HEK293 (cell line): ENCODE results near the gene COPA.

Experiments
- CTCF ChIA-PET: fragments of 350-600 bp; formaldehyde crosslinking; extraction: SDS; loops from one replicate; lab custom pipeline; 2021; ENCODE audit warnings: antibody characterized with exemption; lab: Yijun Ruan, JAX
- POLR2A ChIA-PET: fragments of 300-600 bp; formaldehyde crosslinking; extraction: SDS; loops from one replicate; lab custom pipeline; 2020; ENCODE audit warnings: antibody characterized with exemption, inconsistent platforms; lab: Yijun Ruan, JAX
- H3K27ac ChIP-seq: fragments of 200-500 bp; sonication (Bioruptor generic); 2 replicates; pipeline ENCODE4 v1.5.1; 2014; ENCODE audit warnings: low read depth, low read length, control low read depth, inconsistent platforms; ENCODE audit errors: extremely low read depth
- H3K36me3 ChIP-seq, 2 experiments: fragments of 200-500 bp in 1 of 2; sonication (Bioruptor generic) in 1 of 2; 1 replicate in 1 of 2; 2 replicates in 1 of 2; pipeline ENCODE4 v1.5.1; 2014 to 2017; ENCODE audit warnings: inconsistent platforms in 2 of 2, low read length in 2 of 2; ENCODE audit not compliant: control insufficient read depth in 2 of 2, insufficient read depth in 1 of 2
- H3K4me1 ChIP-seq: fragments of 200-500 bp; sonication (Bioruptor generic); 2 replicates; pipeline ENCODE4 v1.5.1; 2014; ENCODE audit warnings: mild to moderate bottlenecking, low read length, inconsistent platforms; ENCODE audit not compliant: control insufficient read depth, insufficient read depth
- H3K4me3 ChIP-seq: 2 replicates; pipeline ENCODE4 v1.5.1; 2011; ENCODE audit warnings: low read depth, mild to moderate bottlenecking, control low read depth, low read length, moderate library complexity
- H3K9me3 ChIP-seq: fragments of 200-500 bp; sonication (Bioruptor generic); 2 replicates; pipeline ENCODE4 v1.5.1; 2014; ENCODE audit warnings: low read depth, low read length, inconsistent platforms; ENCODE audit not compliant: control insufficient read depth, insufficient read depth
- EGR2 ChIP-seq: fragments of 450-650 bp; formaldehyde crosslinking; IDR thresholded peaks from 2 replicates; pipeline ENCODE4 v1.5.1; 2016; ENCODE audit warnings: low read depth, missing biosample characterization, missing genetic modification characterization
- GLI4 ChIP-seq: fragments of 450-650 bp; formaldehyde crosslinking; IDR thresholded peaks from 2 replicates; pipeline ENCODE4 v1.5.1; 2016; ENCODE audit warnings: missing biosample characterization, missing genetic modification characterization
- HOXD13 ChIP-seq: sonication (generic); formaldehyde crosslinking; IDR thresholded peaks from 2 replicates; pipeline ENCODE4 v1.8.0; 2022; ENCODE audit warnings: missing genetic modification reagents, borderline replicate concordance
- KLF1 ChIP-seq: fragments of 450-650 bp; formaldehyde crosslinking; IDR thresholded peaks from 2 replicates; pipeline ENCODE4 v1.5.1; 2016; ENCODE audit warnings: missing biosample characterization, missing genetic modification characterization
- KLF8 ChIP-seq: fragments of 450-650 bp; formaldehyde crosslinking; IDR thresholded peaks from 2 replicates; pipeline ENCODE4 v1.5.1; 2016; ENCODE audit warnings: missing biosample characterization, missing genetic modification characterization
- SETDB1 ChIP-seq: IDR thresholded peaks from one replicate; pipeline ENCODE4 v1.6.1; 2017; ENCODE audit warnings: mild to moderate bottlenecking, low read length, moderate library complexity, mixed read lengths; ENCODE audit not compliant: insufficient read length
- TCF7L2 ChIP-seq: IDR thresholded peaks from 2 replicates; pipeline ENCODE4 v1.6.1; 2011; ENCODE audit warnings: low read depth, mild to moderate bottlenecking, inconsistent platforms, low read length, moderate library complexity, borderline replicate concordance
- ZBTB1 ChIP-seq: fragments of 450-650 bp; formaldehyde crosslinking; IDR thresholded peaks from 2 replicates; pipeline ENCODE4 v1.5.1; 2016; ENCODE audit warnings: missing biosample characterization, missing genetic modification characterization
- ZFP41 ChIP-seq: fragments of 450-650 bp; formaldehyde crosslinking; IDR thresholded peaks from 2 replicates; pipeline ENCODE4 v1.5.1; 2016; ENCODE audit warnings: missing biosample characterization, missing genetic modification characterization, borderline replicate concordance
- ZNF140 ChIP-seq: fragments of 450-650 bp; formaldehyde crosslinking; IDR thresholded peaks from 2 replicates; pipeline ENCODE4 v1.5.1; 2016; ENCODE audit warnings: missing biosample characterization, missing genetic modification characterization
- ZNF19 ChIP-seq: fragments of 450-650 bp; formaldehyde crosslinking; IDR thresholded peaks from 2 replicates; pipeline ENCODE4; 2016; ENCODE audit warnings: missing biosample characterization, missing genetic modification characterization, low read depth
- ZNF211 ChIP-seq: fragments of 450-650 bp; formaldehyde crosslinking; IDR thresholded peaks from 2 replicates; pipeline ENCODE4 v1.5.1; 2016; ENCODE audit warnings: low read depth, missing biosample characterization, missing genetic modification characterization
- ZNF223 ChIP-seq: fragments of 450-650 bp; formaldehyde crosslinking; IDR thresholded peaks from 2 replicates; pipeline ENCODE4 v1.5.1; 2016; ENCODE audit warnings: missing biosample characterization, missing genetic modification characterization
- ZNF48 ChIP-seq: fragments of 450-650 bp; formaldehyde crosslinking; IDR thresholded peaks from 2 replicates; pipeline ENCODE4 v1.5.1; 2016; ENCODE audit warnings: missing biosample characterization, missing genetic modification characterization
- ZNF521 ChIP-seq: fragments of 450-650 bp; formaldehyde crosslinking; IDR thresholded peaks from 2 replicates; pipeline ENCODE4 v1.5.1; 2017; ENCODE audit warnings: missing biosample characterization, mild to moderate bottlenecking, missing genetic modification characterization
- ZNF548 ChIP-seq: fragments of 450-650 bp; formaldehyde crosslinking; IDR thresholded peaks from 2 replicates; pipeline ENCODE4 v1.5.1; 2016; ENCODE audit warnings: missing biosample characterization, missing genetic modification characterization
- ZNF549 ChIP-seq: fragments of 450-650 bp; IDR thresholded peaks from 2 replicates; pipeline ENCODE4 v1.5.1; 2018; ENCODE audit warnings: missing biosample characterization, missing genetic modification characterization, mild to moderate bottlenecking, inconsistent platforms, moderate library complexity
- ZNF555 ChIP-seq: fragments of 450-650 bp; formaldehyde crosslinking; conservative IDR thresholded peaks from 2 replicates; pipeline ENCODE4 v1.5.1; 2017; ENCODE audit warnings: missing biosample characterization, mild to moderate bottlenecking, missing genetic modification characterization, inconsistent platforms
- ZNF561 ChIP-seq: fragments of 450-650 bp; IDR thresholded peaks from 2 replicates; pipeline ENCODE4 v1.5.1; 2018; ENCODE audit warnings: missing biosample characterization, missing genetic modification characterization, borderline replicate concordance
- ZNF654 ChIP-seq: fragments of 450-650 bp; formaldehyde crosslinking; IDR thresholded peaks from 2 replicates; pipeline ENCODE4 v1.5.1; 2016; ENCODE audit warnings: low read depth, missing biosample characterization, missing genetic modification characterization
- ZNF776 ChIP-seq: fragments of 450-650 bp; formaldehyde crosslinking; IDR thresholded peaks from 2 replicates; pipeline ENCODE4 v1.5.0; 2017; ENCODE audit warnings: missing biosample characterization, missing genetic modification characterization, borderline replicate concordance
- TF ChIP-seq, protein P1 (sequence below): fragments of 450-650 bp; formaldehyde crosslinking; optimal IDR thresholded peaks from 2 replicates; pipeline ENCODE3; 2016; ENCODE audit warnings: missing biosample characterization, mild to moderate bottlenecking, missing genetic modification characterization
- TF ChIP-seq, protein P2 (sequence below): fragments of 450-650 bp; formaldehyde crosslinking; IDR thresholded peaks from 2 replicates; pipeline ENCODE4 v1.5.1; 2016; ENCODE audit warnings: missing biosample characterization, missing genetic modification characterization, low read depth
- TF ChIP-seq, protein P3 (sequence below): fragments of 450-650 bp; formaldehyde crosslinking; IDR thresholded peaks from 2 replicates; pipeline ENCODE4 v1.5.1; 2016; ENCODE audit warnings: missing biosample characterization, missing genetic modification characterization
- TF ChIP-seq, protein P4 (sequence below): fragments of 450-650 bp; formaldehyde crosslinking; IDR thresholded peaks from 2 replicates; pipeline ENCODE4 v1.5.1; 2016; ENCODE audit warnings: missing biosample characterization, missing genetic modification characterization
- TF ChIP-seq, protein P5 (sequence below): fragments of 450-650 bp; formaldehyde crosslinking; IDR thresholded peaks from 2 replicates; pipeline ENCODE4 v1.5.1; 2017; ENCODE audit warnings: missing biosample characterization, missing genetic modification characterization
- TF ChIP-seq, protein P6 (sequence below): fragments of 450-650 bp; formaldehyde crosslinking; IDR thresholded peaks from 2 replicates; pipeline ENCODE4 v1.5.1; 2016; ENCODE audit warnings: missing biosample characterization, missing genetic modification characterization
- TF ChIP-seq, protein P7 (sequence below): fragments of 450-650 bp; formaldehyde crosslinking; IDR thresholded peaks from 2 replicates; pipeline ENCODE4 v1.5.1; 2017; ENCODE audit warnings: missing biosample characterization, mild to moderate bottlenecking, missing genetic modification characterization, moderate library complexity

The COPA gene

DNA sequence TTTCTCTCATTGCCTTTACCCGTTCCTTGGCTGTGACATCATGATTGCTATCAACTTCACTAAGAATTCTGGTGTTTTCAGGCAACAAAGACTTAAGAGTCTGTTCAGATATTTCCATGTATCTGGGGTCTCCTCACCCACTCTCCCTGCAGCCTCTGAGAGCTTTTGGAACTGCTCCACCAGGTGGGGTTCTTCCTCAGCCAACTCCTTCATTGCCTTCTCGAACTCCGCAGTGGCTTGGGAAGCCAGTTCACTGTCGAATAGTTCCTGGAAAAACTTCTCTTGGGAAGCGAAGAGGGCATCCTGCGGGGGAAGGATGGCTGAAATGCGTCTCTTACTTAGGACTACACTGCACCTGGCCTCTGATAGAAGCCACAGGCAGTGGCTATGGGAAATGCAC, 60.2 kb downstream of the COPA start:
- POLR2A ChIA-PET, result no interaction called here

DNA sequence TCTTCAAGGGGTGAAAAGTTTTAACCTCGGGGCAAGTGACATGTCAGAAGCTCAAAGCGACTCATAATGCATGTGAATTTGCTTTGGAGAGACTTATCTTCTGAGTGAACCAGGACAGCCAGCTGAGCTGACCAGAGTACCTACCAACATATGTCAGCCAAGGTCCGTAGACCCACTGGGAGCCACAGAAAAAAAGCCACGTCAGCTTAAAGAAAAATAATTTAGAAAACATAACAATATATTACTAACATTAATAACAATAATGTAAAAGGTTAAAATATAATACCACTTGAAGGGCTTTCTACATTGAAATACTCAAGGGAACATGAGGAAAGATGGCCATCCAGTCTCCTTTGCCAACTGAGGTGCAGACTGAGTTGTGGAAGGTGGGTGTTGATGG, 65.1 kb downstream of the COPA start:
- no peaks in the 10 kb centered on the region for H3K9me3 ChIP-seq
- no peak overlapping the region for H3K27ac ChIP-seq
- peaks cover 20 to 69% of the 10 kb centered on the region in 2 experiments for H3K36me3 ChIP-seq
- no peaks in the 10 kb centered on the region for H3K4me1 ChIP-seq
- ChIA-PET POLR2A (no interaction called here), CTCF (interaction anchor here (4.8 kb wide), 1 partner anchor 13 kb away, joined by 26 read pairs; no protein-coding TSS in a partner anchor)
- H3K4me3 ChIP-seq, result no peak overlapping the region
- TF ChIP-seq ZNF654 (no peak), ZNF223 (tag by site-specific recombination) (no peak), ZNF48 (tag by site-specific recombination) (no peak), ZBTB1 (tag by site-specific recombination) (no peak), SETDB1 (no peak), HOXD13 (CRISPR knock-in tag) (no peak), ZNF561 (tag by site-specific recombination) (no peak), EGR2 (tag by site-specific recombination) (no peak), ZNF549 (tag by site-specific recombination) (no peak), ZNF19 (tag by site-specific recombination) (no peak)
- TF ChIP-seq, protein P1, sequence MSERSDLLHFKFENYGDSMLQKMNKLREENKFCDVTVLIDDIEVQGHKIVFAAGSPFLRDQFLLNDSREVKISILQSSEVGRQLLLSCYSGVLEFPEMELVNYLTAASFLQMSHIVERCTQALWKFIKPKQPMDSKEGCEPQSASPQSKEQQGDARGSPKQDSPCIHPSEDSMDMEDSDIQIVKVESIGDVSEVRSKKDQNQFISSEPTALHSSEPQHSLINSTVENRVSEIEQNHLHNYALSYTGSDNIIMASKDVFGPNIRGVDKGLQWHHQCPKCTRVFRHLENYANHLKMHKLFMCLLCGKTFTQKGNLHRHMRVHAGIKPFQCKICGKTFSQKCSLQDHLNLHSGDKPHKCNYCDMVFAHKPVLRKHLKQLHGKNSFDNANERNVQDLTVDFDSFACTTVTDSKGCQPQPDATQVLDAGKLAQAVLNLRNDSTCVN (tag by site-specific recombination), result no peak
- TF ChIP-seq, protein P2, sequence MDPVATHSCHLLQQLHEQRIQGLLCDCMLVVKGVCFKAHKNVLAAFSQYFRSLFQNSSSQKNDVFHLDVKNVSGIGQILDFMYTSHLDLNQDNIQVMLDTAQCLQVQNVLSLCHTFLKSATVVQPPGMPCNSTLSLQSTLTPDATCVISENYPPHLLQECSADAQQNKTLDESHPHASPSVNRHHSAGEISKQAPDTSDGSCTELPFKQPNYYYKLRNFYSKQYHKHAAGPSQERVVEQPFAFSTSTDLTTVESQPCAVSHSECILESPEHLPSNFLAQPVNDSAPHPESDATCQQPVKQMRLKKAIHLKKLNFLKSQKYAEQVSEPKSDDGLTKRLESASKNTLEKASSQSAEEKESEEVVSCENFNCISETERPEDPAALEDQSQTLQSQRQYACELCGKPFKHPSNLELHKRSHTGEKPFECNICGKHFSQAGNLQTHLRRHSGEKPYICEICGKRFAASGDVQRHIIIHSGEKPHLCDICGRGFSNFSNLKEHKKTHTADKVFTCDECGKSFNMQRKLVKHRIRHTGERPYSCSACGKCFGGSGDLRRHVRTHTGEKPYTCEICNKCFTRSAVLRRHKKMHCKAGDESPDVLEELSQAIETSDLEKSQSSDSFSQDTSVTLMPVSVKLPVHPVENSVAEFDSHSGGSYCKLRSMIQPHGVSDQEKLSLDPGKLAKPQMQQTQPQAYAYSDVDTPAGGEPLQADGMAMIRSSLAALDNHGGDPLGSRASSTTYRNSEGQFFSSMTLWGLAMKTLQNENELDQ (tag by site-specific recombination), result no peak

More for the DNA sequence above, 60.2 kb downstream of the COPA start:
- CTCF ChIA-PET, result interaction anchor here (0.7 to 4.8 kb wide), 4 partner anchors 9 to 49 kb away, joined by 3 to 26 read pairs (median 6); no protein-coding TSS in a partner anchor
- TF ChIP-seq, protein P3, sequence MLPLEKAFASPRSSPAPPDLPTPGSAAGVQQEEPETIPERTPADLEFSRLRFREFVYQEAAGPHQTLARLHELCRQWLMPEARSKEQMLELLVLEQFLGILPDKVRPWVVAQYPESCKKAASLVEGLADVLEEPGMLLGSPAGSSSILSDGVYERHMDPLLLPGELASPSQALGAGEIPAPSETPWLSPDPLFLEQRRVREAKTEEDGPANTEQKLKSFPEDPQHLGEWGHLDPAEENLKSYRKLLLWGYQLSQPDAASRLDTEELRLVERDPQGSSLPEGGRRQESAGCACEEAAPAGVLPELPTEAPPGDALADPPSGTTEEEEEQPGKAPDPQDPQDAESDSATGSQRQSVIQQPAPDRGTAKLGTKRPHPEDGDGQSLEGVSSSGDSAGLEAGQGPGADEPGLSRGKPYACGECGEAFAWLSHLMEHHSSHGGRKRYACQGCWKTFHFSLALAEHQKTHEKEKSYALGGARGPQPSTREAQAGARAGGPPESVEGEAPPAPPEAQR, result no peak
- no peak for TF ChIP-seq KLF1 (tag by site-specific recombination)
- TF ChIP-seq, protein P4, sequence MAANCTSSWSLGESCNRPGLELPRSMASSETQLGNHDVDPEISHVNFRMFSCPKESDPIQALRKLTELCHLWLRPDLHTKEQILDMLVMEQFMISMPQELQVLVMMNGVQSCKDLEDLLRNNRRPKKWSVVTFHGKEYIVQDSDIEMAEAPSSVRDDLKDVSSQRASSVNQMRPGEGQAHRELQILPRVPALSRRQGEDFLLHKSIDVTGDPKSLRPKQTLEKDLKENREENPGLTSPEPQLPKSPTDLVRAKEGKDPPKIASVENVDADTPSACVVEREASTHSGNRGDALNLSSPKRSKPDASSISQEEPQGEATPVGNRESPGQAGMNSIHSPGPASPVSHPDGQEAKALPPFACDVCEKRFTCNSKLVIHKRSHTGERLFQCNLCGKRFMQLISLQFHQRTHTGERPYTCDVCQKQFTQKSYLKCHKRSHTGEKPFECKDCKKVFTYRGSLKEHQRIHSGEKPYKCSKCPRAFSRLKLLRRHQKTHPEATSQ (tag by site-specific recombination), result no peak
- TF ChIP-seq ZNF548 (tag by site-specific recombination), result no peak
- TF ChIP-seq GLI4 (tag by site-specific recombination), result no peak
- TF ChIP-seq ZNF555 (tag by site-specific recombination), result no peak
- TF ChIP-seq ZNF211, result no peak
- no peak for TF ChIP-seq ZFP41 (tag by site-specific recombination)
- no peak for TF ChIP-seq TCF7L2
- TF ChIP-seq, protein P5, sequence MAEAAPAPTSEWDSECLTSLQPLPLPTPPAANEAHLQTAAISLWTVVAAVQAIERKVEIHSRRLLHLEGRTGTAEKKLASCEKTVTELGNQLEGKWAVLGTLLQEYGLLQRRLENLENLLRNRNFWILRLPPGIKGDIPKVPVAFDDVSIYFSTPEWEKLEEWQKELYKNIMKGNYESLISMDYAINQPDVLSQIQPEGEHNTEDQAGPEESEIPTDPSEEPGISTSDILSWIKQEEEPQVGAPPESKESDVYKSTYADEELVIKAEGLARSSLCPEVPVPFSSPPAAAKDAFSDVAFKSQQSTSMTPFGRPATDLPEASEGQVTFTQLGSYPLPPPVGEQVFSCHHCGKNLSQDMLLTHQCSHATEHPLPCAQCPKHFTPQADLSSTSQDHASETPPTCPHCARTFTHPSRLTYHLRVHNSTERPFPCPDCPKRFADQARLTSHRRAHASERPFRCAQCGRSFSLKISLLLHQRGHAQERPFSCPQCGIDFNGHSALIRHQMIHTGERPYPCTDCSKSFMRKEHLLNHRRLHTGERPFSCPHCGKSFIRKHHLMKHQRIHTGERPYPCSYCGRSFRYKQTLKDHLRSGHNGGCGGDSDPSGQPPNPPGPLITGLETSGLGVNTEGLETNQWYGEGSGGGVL (tag by site-specific recombination), result no peak
- TF ChIP-seq, protein P6, sequence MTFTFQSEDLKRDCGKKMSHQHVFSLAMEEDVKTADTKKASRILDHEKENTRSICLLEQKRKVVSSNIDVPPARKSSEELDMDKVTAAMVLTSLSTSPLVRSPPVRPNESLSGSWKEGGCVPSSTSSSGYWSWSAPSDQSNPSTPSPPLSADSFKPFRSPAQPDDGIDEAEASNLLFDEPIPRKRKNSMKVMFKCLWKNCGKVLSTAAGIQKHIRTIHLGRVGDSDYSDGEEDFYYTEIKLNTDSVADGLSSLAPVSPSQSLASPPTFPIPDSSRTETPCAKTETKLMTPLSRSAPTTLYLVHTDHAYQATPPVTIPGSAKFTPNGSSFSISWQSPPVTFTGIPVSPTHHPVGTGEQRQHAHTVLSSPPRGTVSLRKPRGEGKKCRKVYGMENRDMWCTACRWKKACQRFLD (tag by site-specific recombination), result no peak
- TF ChIP-seq, protein P7, sequence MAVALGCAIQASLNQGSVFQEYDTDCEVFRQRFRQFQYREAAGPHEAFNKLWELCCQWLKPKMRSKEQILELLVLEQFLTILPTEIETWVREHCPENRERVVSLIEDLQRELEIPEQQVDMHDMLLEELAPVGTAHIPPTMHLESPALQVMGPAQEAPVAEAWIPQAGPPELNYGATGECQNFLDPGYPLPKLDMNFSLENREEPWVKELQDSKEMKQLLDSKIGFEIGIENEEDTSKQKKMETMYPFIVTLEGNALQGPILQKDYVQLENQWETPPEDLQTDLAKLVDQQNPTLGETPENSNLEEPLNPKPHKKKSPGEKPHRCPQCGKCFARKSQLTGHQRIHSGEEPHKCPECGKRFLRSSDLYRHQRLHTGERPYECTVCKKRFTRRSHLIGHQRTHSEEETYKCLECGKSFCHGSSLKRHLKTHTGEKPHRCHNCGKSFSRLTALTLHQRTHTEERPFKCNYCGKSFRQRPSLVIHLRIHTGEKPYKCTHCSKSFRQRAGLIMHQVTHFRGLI (tag by site-specific recombination), result no peak
- TF ChIP-seq KLF8 (tag by site-specific recombination), result no peak
- TF ChIP-seq ZNF140 (tag by site-specific recombination), result no peak
- TF ChIP-seq ZNF776 (tag by site-specific recombination), result no peak
- no peak for TF ChIP-seq ZNF521 (tag by site-specific recombination)
- Histone ChIP-seq H3K9me3 (no peaks in the 10 kb centered on the region), H3K4me1 (no peaks in the 10 kb centered on the region), H3K27ac (no peak overlapping the region), H3K36me3 (peaks cover 20 to 55% of the 10 kb centered on the region in 2 experiments), H3K4me3 (no peak overlapping the region)
